Measurements from ENCODE around the gene TMEM141.
"Not testable (repeated sequence)": the region's sequence is repeated elsewhere in the genome, so short reads cannot be mapped to it uniquely, and the experiment has no call there.

TMEM141 gene

DNA sequence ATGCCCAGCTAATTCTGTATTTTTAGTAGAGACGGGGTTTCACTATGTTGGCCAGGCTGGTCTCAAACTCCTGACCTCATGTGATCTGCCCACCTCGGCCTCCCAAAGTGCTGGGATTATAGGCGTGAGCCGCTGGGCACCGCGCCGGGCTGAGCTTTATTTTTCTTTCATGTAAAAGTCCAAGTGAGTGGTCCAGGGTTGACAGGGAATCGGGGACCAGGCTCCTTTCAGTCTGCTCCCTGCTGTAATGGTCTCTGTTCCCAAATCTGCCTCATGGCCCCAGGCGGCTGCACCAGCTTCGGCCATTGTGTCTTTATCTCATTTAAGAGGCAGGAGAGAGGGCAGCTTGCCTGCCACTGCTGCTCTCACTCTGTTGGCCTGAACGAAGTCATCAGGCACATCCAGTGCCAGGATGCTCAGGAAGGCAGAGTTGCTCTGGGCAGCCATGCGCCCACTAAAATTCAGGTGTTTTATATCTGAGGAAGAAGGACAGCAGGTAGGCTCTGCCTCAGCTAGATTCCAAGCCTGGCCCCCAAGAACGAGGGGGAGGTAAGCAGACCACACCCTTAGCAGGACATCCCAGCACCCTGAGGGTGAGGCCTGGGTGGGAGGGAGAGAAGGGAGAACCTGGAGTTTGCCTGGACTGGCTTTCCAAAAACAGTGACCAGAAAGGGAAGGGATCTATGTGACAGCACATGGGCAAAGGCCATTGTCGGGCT lies 3.3 kb downstream of the TMEM141 start:
- no peak for DNase-seq (ENCODE audit: low read depth in 2 of 2)

DNA sequence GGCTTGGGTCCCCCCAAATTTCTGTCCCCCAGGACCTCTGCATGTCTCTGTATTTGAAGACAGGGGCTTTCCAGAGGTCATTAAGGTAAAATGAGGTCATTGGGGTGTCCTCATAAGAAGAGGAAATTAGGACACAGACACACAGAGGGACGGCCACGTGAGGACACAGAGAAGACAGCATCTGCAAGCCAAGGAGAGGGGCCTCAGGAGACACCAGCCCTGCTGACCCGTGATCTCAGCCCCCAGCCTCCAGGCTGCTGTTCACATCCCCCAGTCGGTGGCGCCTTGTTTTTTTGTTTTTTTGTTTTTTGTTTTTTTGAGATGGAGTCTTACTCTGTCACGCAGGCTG lies 3.8 kb downstream of the TMEM141 start:
- no peak for DNase-seq (ENCODE audit: low read depth in 2 of 2)

DNA sequence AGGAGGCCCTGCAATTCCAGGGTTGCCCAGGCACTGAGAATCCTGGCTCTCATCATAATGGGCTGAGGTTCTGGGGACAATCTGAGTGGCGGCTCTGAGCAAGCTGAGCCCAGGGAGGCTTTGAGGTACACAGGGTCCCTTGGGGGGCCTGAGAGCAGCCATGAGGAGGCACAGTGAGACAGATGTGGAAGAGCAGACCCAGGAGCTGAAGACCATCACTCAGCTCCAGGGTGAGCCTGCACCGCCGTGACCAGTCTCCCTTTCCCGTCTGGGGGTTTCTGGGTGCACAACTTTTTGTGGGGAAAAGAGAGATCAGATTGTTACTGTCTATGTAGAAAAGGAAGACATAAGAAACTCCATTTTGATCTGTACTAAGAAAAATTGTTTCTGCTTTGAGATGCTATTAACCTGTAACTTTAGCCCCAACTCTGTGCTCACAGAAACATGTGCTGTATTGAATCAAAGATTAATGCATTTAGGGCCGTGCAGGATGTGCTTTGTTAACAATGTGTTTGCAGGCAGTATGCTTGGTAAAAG lies 5.2 kb downstream of the TMEM141 start, which contains the start of gene CCDC183:
CCDC183 (plus strand) TSS at position 101 of the 537 bp plus-strand sequence; CDS start at position 161, 60 bp downstream.
- no peak for DNase-seq (ENCODE audit: low read depth in 2 of 2)

GRCh38 chr9:136796775-136797347 lies 5.7 kb downstream of the TMEM141 start:
- DNase-seq (ENCODE audit: low read depth in 2 of 2): not testable (repeated sequence)

DNA sequence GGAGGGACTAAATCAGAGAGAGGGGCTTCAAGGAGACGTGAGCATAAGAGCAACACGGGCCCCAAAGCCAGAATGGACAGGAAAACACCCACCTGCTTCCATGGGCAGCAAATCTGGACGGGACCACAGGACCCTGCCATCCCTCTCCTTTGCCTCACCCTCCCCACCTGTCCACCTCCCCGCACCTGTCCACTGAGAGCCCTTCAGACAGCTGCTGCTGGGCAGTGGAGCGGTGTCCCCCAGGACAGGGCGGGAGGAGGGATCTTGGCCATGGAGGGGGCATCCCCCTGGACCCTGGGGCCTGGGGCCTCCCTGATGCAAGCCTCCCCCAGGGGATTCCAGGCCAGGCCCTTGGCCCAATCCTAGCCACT lies 7.5 kb downstream of the TMEM141 start:
- no peak for DNase-seq (ENCODE audit: low read depth in 2 of 2)

DNA sequence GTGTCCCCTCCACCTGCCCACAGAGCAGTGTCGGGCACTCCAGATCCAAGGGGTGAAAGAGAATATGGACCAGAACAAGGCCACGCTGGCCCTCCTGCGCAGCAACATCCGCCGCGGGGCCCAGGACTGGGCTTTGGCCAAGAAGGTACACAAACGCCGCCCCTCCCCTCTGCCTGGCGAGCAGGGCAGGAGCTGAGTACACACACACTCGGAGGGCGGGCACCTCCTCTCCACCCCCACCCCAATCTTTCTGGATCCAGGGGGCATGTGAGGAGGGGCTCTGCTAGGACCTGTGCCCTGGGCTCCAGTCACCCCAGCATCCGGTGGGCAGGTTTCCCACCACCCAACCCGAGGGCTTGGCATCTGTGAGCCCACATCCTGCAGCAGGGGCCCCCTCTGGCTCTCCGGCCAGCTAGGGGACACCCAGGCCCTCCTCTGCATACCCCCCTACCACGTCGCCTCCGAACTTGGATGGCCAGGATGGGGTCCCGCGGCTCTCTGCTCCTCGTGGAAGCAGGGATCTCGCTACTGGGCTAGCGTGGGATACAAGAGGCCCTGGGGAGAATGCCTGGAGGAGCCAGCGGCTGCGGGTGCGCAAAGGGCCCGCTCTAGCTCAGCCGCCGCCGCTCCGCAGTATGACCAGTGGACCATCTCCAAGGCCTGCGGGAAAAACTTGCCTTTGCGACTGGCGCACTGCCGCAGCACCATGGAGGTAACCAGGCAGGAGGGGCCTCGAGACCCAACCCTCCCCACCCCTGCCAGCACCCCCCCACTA lies 8.1 kb downstream of the TMEM141 start:
- DNase-seq (ENCODE audit: low read depth in 2 of 2): no peak

- DNase-seq (ENCODE audit: low read depth in 2 of 2): no peak
Measured at GRCh38 chr9:136799854-136800657, 8.9 kb downstream of the TMEM141 start.

GRCh38 chr9:136802321-136802720 lies 11.2 kb downstream of the TMEM141 start:
- no peak for DNase-seq (ENCODE audit: low read depth in 2 of 2)

DNA sequence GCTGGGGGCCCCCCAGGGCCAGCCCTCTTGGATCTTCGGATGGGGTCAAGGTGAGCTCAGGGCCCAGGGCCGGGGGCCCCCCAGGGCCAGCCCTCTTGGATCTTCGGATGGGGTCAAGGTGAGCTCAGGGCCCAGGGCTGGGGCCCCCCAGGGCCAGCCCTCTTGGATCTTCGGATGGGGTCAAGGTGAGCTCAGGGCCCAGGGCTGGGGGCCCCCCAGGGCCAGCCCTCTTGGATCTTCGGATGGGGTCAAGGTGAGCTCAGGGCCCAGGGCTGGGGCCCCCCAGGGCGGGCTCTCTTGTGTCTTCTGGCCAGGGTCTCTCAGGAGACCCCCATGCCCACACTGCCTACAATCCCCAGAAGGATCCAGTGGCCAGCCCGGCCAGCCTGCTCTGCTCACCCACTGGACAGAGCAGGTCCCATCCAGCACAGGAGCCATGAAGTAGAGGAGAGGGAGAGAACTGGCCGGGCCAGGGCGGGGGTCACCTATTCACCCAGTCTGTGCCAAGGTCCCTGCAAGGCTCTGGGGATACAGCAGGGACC lies 11.9 kb downstream of the TMEM141 start:
- not testable (repeated sequence) for DNase-seq (ENCODE audit: low read depth in 2 of 2)

GRCh38 chr9:136803551-136804508 lies 12.7 kb downstream of the TMEM141 start:
- DNase-seq (ENCODE audit: low read depth in 2 of 2): no peak

GRCh38 chr9:136804509-136805206 lies 13.5 kb downstream of the TMEM141 start:
- no peak for DNase-seq (ENCODE audit: low read depth in 2 of 2)

- DNase-seq (ENCODE audit: low read depth in 2 of 2): no peak
Measured at GRCh38 chr9:136805207-136805740, 14.1 kb downstream of the TMEM141 start.

GRCh38 chr9:136806067-136806466 lies 14.9 kb downstream of the TMEM141 start:
- no peak for DNase-seq (ENCODE audit: low read depth in 2 of 2)

DNA sequence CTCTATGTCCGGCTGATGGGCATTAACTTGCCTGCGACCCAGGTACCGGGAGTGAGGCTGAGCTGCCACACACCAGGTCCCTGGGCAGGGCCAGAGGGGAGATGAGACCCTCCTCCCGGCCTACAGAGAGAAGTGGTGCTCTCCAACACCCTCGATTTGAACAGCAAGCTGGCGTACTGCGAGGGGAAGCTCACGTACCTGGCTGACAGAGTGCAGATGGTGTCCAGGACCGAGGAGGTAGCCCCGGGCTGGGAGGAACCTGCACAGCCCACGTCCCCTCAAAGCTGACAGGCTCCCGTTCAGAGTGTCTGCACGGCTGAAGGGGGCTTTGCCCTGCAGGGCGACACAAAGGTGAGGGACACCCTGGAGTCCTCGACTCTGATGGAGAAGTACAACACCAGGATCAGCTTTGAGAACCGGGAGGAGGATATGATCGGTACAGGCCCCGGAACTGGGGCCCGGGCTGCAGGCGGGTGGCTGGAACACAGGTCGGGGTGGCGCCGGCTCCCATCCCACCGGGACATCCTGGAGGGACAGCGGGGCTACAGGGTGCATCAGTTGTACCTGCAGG lies 15.6 kb downstream of the TMEM141 start:
- no peak for DNase-seq (ENCODE audit: low read depth in 2 of 2)

- DNase-seq (ENCODE audit: low read depth in 2 of 2): peak; percentile 30 to 32
Measured at GRCh38 chr9:136807281-136808074, 16.3 kb downstream of the TMEM141 start, which contains the start of gene RABL6. Gene RABL6 (plus strand): TSS chr9:136807948. CDS start chr9:136808197, 249 bp downstream.

DNA sequence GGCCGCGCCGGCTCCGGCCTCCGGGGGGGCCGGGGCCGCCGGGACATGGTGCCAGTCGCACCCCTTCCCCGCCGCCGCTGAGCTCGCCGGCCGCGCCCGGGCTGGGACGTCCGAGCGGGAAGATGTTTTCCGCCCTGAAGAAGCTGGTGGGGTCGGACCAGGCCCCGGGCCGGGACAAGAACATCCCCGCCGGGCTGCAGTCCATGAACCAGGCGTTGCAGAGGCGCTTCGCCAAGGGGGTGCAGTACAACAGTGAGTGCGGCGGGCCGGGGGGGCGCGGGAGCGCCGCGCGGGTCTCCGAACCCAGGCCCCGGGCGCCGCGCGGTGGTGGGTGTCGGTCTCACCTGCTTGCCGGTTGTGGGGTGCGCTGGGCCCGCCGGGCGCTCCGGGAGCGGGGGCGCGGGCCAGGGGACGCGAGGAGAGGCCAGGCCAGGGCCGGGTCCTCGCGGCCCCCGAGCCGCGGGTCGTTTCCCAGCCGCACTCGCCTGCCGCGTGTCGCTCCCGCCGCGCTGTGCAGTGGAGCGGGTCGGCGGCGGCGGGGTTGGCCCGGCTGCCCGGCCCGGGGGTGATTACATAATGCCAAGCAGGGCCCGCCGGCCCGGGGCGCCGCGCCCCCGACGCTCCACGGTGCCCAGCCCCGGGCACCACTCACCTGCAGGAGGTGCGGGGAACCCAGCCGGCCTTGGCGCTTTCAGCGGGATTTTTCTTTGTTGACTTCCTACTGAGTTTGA lies 17.1 kb downstream of the TMEM141 start:
- no peak for DNase-seq (ENCODE audit: low read depth in 2 of 2)

GRCh38 chr9:136808806-136809158 lies 17.6 kb downstream of the TMEM141 start:
- DNase-seq (ENCODE audit: low read depth in 2 of 2): no peak
